KMS-11 (cell line): ENCODE results near the gene PICALM.
A peak's percentile ranks its signal among the peaks of the same experiment; 100 is the strongest.

ENCODE experiments used
- H2AFZ ChIP-seq: fragments of 200-600 bp; sonication (generic); 2 replicates; pipeline ENCODE4 v1.6.1; 2016; ENCODE audit warnings: antibody characterized with exemption, mixed run types, low read depth
- H3K27ac ChIP-seq: fragments of 200-600 bp; sonication (generic); 2 replicates; pipeline ENCODE4 v1.6.1; 2016; ENCODE audit warnings: mild to moderate bottlenecking, mixed run types
- H3K27me3 ChIP-seq: fragments of 200-600 bp; sonication (generic); 2 replicates; pipeline ENCODE4 v1.6.1; 2017; ENCODE audit warnings: mild to moderate bottlenecking, low read depth, mixed run types, moderate library complexity; ENCODE audit not compliant: insufficient read depth
- H3K36me3 ChIP-seq: fragments of 200-600 bp; sonication (generic); 2 replicates; pipeline ENCODE4 v1.6.1; 2017; ENCODE audit warnings: mild to moderate bottlenecking, mixed run types; ENCODE audit not compliant: insufficient read depth
- H3K4me1 ChIP-seq: fragments of 200-600 bp; sonication (generic); 2 replicates; pipeline ENCODE4 v1.6.1; 2016; ENCODE audit warnings: mild to moderate bottlenecking, low read depth, mixed run types; ENCODE audit not compliant: poor library complexity, severe bottlenecking
- H3K4me2 ChIP-seq: fragments of 200-600 bp; sonication (generic); 2 replicates; pipeline ENCODE4 v1.7.0; 2016; ENCODE audit warnings: mild to moderate bottlenecking, mixed run types
- H3K4me3 ChIP-seq: fragments of 200-600 bp; sonication (generic); IDR thresholded peaks from 2 replicates; pipeline ENCODE4 v1.6.1; 2017; ENCODE audit warnings: low read depth, low read length, mixed read lengths; ENCODE audit not compliant: insufficient read depth
- H3K79me2 ChIP-seq: fragments of 200-600 bp; sonication (generic); 2 replicates; pipeline ENCODE4 v1.6.1; 2016; ENCODE audit warnings: low read depth, mixed run types; ENCODE audit not compliant: insufficient read depth
- H3K9ac ChIP-seq: fragments of 200-600 bp; sonication (generic); 2 replicates; pipeline ENCODE4 v1.6.1; 2016; ENCODE audit warnings: mild to moderate bottlenecking, mixed run types
- H4K20me1 ChIP-seq: fragments of 200-600 bp; sonication (generic); 2 replicates; pipeline ENCODE4 v1.6.1; 2016; ENCODE audit warnings: mild to moderate bottlenecking, mixed run types; ENCODE audit not compliant: insufficient read depth
- CTCF ChIP-seq: fragments of 200-600 bp; sonication (generic); conservative IDR thresholded peaks from 2 replicates; pipeline ENCODE4 v1.6.1; 2017; ENCODE audit warnings: low read depth, mild to moderate bottlenecking, antibody characterized with exemption, low read length, moderate library complexity, mixed read lengths

Gene PICALM

GRCh38 chr11:85941380-85941973 is 127.4 kb downstream of the PICALM start:
- H3K27me3 ChIP-seq: no peaks in the 10 kb centered on the region
- no peak overlapping the region for H3K4me3 ChIP-seq
- no peak overlapping the region for H2AFZ ChIP-seq
- H3K9ac ChIP-seq: no peak overlapping the region
- H4K20me1 ChIP-seq: no peaks in the 10 kb centered on the region
- H3K27ac ChIP-seq: no peak overlapping the region
- H3K4me1 ChIP-seq: peaks cover 15% of the 10 kb centered on the region
- peak; percentile 90 for TF ChIP-seq CTCF
- H3K79me2 ChIP-seq: no peaks in the 10 kb centered on the region
- H3K36me3 ChIP-seq: no peaks in the 10 kb centered on the region
- no peak overlapping the region for H3K4me2 ChIP-seq

GRCh38 chr11:85939099-85940015 is 129.5 kb downstream of the PICALM start:
- Histone ChIP-seq H3K4me1 (peaks cover 5% of the 10 kb centered on the region), H3K4me3 (no peak overlapping the region), H3K27me3 (no peaks in the 10 kb centered on the region), H3K36me3 (no peaks in the 10 kb centered on the region), H3K4me2 (no peak overlapping the region), H2AFZ (no peak overlapping the region), H3K9ac (no peak overlapping the region), H3K79me2 (no peaks in the 10 kb centered on the region), H4K20me1 (no peaks in the 10 kb centered on the region), H3K27ac (no peak overlapping the region)
- TF ChIP-seq CTCF: no peak

- Histone ChIP-seq H3K4me1 (peaks cover 5% of the 10 kb centered on the region), H3K79me2 (no peaks in the 10 kb centered on the region), H3K9ac (no peak overlapping the region), H3K36me3 (no peaks in the 10 kb centered on the region), H3K4me2 (no peak overlapping the region), H3K27ac (no peak overlapping the region), H3K27me3 (no peaks in the 10 kb centered on the region), H4K20me1 (no peaks in the 10 kb centered on the region), H3K4me3 (no peak overlapping the region), H2AFZ (no peak overlapping the region)
- TF ChIP-seq CTCF: no peak
Observed at GRCh38 chr11:85937835-85938234, 131.0 kb downstream of the PICALM start.

- Histone ChIP-seq H3K27me3 (no peaks in the 10 kb centered on the region), H3K4me3 (no peak overlapping the region), H3K36me3 (no peaks in the 10 kb centered on the region), H3K79me2 (no peaks in the 10 kb centered on the region), H4K20me1 (no peaks in the 10 kb centered on the region), H3K4me1 (no peaks in the 10 kb centered on the region), H3K9ac (no peak overlapping the region), H3K4me2 (no peak overlapping the region), H2AFZ (no peak overlapping the region), H3K27ac (no peak overlapping the region)
- TF ChIP-seq CTCF: no peak
Observed at GRCh38 chr11:85935751-85936150, 133.1 kb downstream of the PICALM start.
